Endothelial cell of umbilical vein (primary cell): Measurements from ENCODE around the gene MLF2. TPM values are rescaled to one million over a fixed set of nuclear protein-coding genes. Genes with fewer than 3 reads are reported as not detected.

ENCODE experiments used
- BruUV-seq: library from RNA; stranded (reverse); fragments of 400-500 nt; replicated peaks from 2 replicates; lab custom pipeline; 2021; lab: Mats Ljungman, UMichigan
- CTCF ChIA-PET: fragments of 300-600, 350-600 bp; sonication (Branson Sonifier 250); formaldehyde crosslinking; loops from one replicate; lab custom pipeline; 2021; ENCODE audit warnings: antibody characterized with exemption, inconsistent platforms; lab: Charles Lee
- POLR2A ChIA-PET: fragments of 300-600, 350-600 bp; sonication (Branson Sonifier 250); formaldehyde crosslinking; loops from one replicate; lab custom pipeline; 2021; ENCODE audit warnings: antibody characterized with exemption, inconsistent platforms; lab: Charles Lee
- DNase-seq: peaks from one replicate; pipeline ENCODE4 v3.0.0-alpha.2; 2011; ENCODE audit warnings: low read depth, low spot score
- FAIRE-seq: peaks from 2 replicates; lab custom pipeline; 2011; peaks lifted over from hg19 to GRCh38; lab: Jason Lieb, UNC
- H2AFZ ChIP-seq: 2 replicates; pipeline ENCODE4 v1.6.0; 2012; ENCODE audit warnings: low read depth, low read length, control low read depth, inconsistent platforms
- H3K27ac ChIP-seq: 2 replicates; pipeline ENCODE4 v1.5.1; 2011; ENCODE audit warnings: low read depth, mild to moderate bottlenecking, control low read depth, low read length, moderate library complexity; ENCODE audit not compliant: insufficient read depth
- H3K27me3 ChIP-seq, 2 experiments: 2 replicates each; pipeline versions ENCODE4 v1.6.0 to v1.6.1; 2011; ENCODE audit warnings: low read length in 2 of 2, mixed read lengths in 1 of 2; ENCODE audit not compliant: control insufficient read depth in 2 of 2, insufficient read depth in 2 of 2
- H3K36me3 ChIP-seq, 2 experiments: 2 replicates in 1 of 2; 3 replicates in 1 of 2; pipeline ENCODE4 v1.5.1; 2011; ENCODE audit warnings: low read length in 2 of 2, mild to moderate bottlenecking in 1 of 2, moderate library complexity in 1 of 2; ENCODE audit not compliant: control insufficient read depth in 2 of 2, insufficient read depth in 2 of 2; ENCODE audit errors: extremely low read depth in 1 of 2
- H3K4me1 ChIP-seq: 3 replicates; pipeline ENCODE4 v1.5.1; 2011; ENCODE audit warnings: mild to moderate bottlenecking, low read length; ENCODE audit not compliant: control insufficient read depth, insufficient read depth; ENCODE audit errors: extremely low read depth
- H3K4me2 ChIP-seq: 2 replicates; pipeline ENCODE4 v1.6.1; 2011; ENCODE audit warnings: low read length, control low read depth, mixed read lengths; ENCODE audit not compliant: insufficient read depth
- H3K4me3 ChIP-seq, 3 experiments: fragments of 200-600 bp in 1 of 3; sonication (generic), shearing (Covaris generic) in 1 of 3; replicated peaks in 1 of 3; 2 replicates each; pipeline ENCODE4 v1.5.1; 2011 to 2016; ENCODE audit warnings: control low read depth in 3 of 3, low read length in 3 of 3, mild to moderate bottlenecking in 2 of 3, inconsistent platforms in 1 of 3, low read depth in 1 of 3, moderate library complexity in 1 of 3; ENCODE audit not compliant: insufficient read depth in 1 of 3
- H3K79me2 ChIP-seq: 2 replicates; pipeline ENCODE4 v1.6.0; 2012; ENCODE audit warnings: low read length, inconsistent platforms; ENCODE audit not compliant: control insufficient read depth, insufficient read depth
- H3K9ac ChIP-seq: replicated peaks from 2 replicates; pipeline ENCODE3; 2011; ENCODE audit warnings: low read length, control low read depth; ENCODE audit not compliant: insufficient read depth; ENCODE audit errors: extremely low read depth
- H3K9me1 ChIP-seq: replicated peaks from 3 replicates; pipeline ENCODE4 v1.6.0; 2011; ENCODE audit warnings: mild to moderate bottlenecking, low read length; ENCODE audit not compliant: control insufficient read depth, insufficient read depth; ENCODE audit errors: extremely low read depth
- H3K9me3 ChIP-seq: replicated peaks from 2 replicates; pipeline ENCODE4 v1.5.1; 2012; ENCODE audit warnings: low read length, inconsistent platforms; ENCODE audit not compliant: control insufficient read depth, insufficient read depth
- H4K20me1 ChIP-seq: replicated peaks from 2 replicates; pipeline ENCODE3; 2011; ENCODE audit warnings: mild to moderate bottlenecking, low read length; ENCODE audit not compliant: control insufficient read depth, insufficient read depth; ENCODE audit errors: extremely low read depth
- CTCF ChIP-seq, 2 donors: IDR thresholded peaks; 1 replicate in 1 of 2; 2 replicates in 1 of 2; pipeline ENCODE4 v1.5.1; 2011; ENCODE audit warnings: low read length in 2 of 2, mild to moderate bottlenecking in 2 of 2, moderate library complexity in 2 of 2, control low read depth in 1 of 2, inconsistent platforms in 1 of 2, low read depth in 1 of 2; ENCODE audit not compliant: insufficient read depth in 1 of 2; ENCODE audit errors: extremely low read depth in 1 of 2
- EZH2 ChIP-seq: IDR thresholded peaks from 2 replicates; pipeline ENCODE4 v1.6.1; 2012; ENCODE audit warnings: borderline replicate concordance, low read depth, mild to moderate bottlenecking, moderate library complexity, low read length, inconsistent platforms; ENCODE audit not compliant: severe bottlenecking
- FOS ChIP-seq: IDR thresholded peaks from 2 replicates; pipeline ENCODE4 v1.6.1; 2011; ENCODE audit warnings: mild to moderate bottlenecking, low read length, moderate library complexity, borderline replicate concordance; ENCODE audit not compliant: insufficient read depth
- GATA2 ChIP-seq: IDR thresholded peaks from 2 replicates; pipeline ENCODE4 v1.7.0; 2011; ENCODE audit warnings: low read depth, mild to moderate bottlenecking, moderate library complexity, mixed read lengths, low read length; ENCODE audit not compliant: insufficient read length, insufficient read depth
- JUN ChIP-seq: IDR thresholded peaks from 2 replicates; pipeline ENCODE4 v1.6.1; 2011; ENCODE audit warnings: borderline replicate concordance, low read depth; ENCODE audit not compliant: insufficient read length, insufficient read depth
- MAX ChIP-seq: IDR thresholded peaks from 2 replicates; pipeline ENCODE4 v1.6.1; 2011; ENCODE audit not compliant: insufficient read depth, insufficient read length
- MYC ChIP-seq: IDR thresholded peaks from one replicate; pipeline ENCODE4 v1.6.1; 2011; ENCODE audit warnings: mild to moderate bottlenecking, low read depth, low read length
- POLR2A ChIP-seq: IDR thresholded peaks from 2 replicates; pipeline ENCODE4 v1.6.1; 2012; ENCODE audit warnings: low read depth, mild to moderate bottlenecking, control low read depth, low read length
- POLR2AphosphoS5 ChIP-seq: IDR thresholded peaks from 2 replicates; pipeline ENCODE4 v1.6.1; 2012; ENCODE audit warnings: low read depth, mild to moderate bottlenecking, control low read depth, low read length, moderate library complexity; ENCODE audit not compliant: insufficient read depth
- dilution Hi-C: fragments of 300-500 bp; cut with MboI; formaldehyde crosslinking; loops from one replicate; pipeline ENCODE4 v1.15.0; 2019; ENCODE audit warnings: low sequenced_read_pairs; ENCODE audit not compliant: extremely low pct_ligation_motif_present
- intact Hi-C: fragments of 100-400 bp; cut with micrococcal nuclease; formaldehyde crosslinking; loops from one replicate; pipeline ENCODE4 v1.10.0; 2022
- polyA plus RNA-seq, 4 experiments: library from polyadenylated mRNA; depleted of rRNA in 3 of 4; stranded (reverse) in 3 of 4; unstranded in 1 of 4; fragments of >200 nt; gene quantifications; 2 replicates each; pipeline versions ENCODE4 v1.2.1 to v1.2.3, GENCODE V29; 2011 to 2012; ENCODE audit warnings: missing spikeins in 1 of 4
- total RNA-seq: library from RNA; stranded (reverse); gene quantifications from 2 replicates; pipeline ENCODE4 v1.2.3, GENCODE V29; 2021

The MLF2 gene
- total and polyA plus RNA-seq, 2 donors (not counting 3 experiments of a cell fraction or from before 2014, with no cell fraction given): 147 to 306 TPM

- H3K4me3 ChIP-seq: no peak overlapping the region
- no peaks in the 10 kb centered on the region for H3K27me3 ChIP-seq
- intact Hi-C loops: loop anchor here (5.0 kb wide), 1 partner anchor 88 kb away; the partner anchor contains the start of gene ZNF384
- H4K20me1 ChIP-seq: no peaks in the 10 kb centered on the region
- no peak overlapping the region for H2AFZ ChIP-seq
- peaks cover 0 to 16% of the 10 kb centered on the region in 2 experiments for H3K36me3 ChIP-seq
- dilution Hi-C loops: no loop called here
- H3K4me2 ChIP-seq: no peak overlapping the region
- no peak overlapping the region for H3K9ac ChIP-seq
- POLR2A ChIA-PET: interaction anchor here (0.9 kb wide), 1 partner anchor 10 kb away, joined by 3 read pairs; the partner anchor contains the start of gene PTMS
- H3K4me1 ChIP-seq: peaks cover 5% of the 10 kb centered on the region
- TF ChIP-seq POLR2A (no peak), MYC (no peak), GATA2 (no peak), CTCF (IDR thresholded peaks at IDR 0.05; ENCODE audit: extremely low read depth in 1 of 2, insufficient read depth in 1 of 2, low read depth in 1 of 2, low read length in 2 of 2) (no peak), JUN (no peak), FOS (no peak), EZH2 (no peak), MAX (no peak), POLR2AphosphoS5 (no peak)
- H3K9me1 ChIP-seq: no peaks in the 10 kb centered on the region
- CTCF ChIA-PET: interaction anchor here (2.4 to 9.5 kb wide), 3 partner anchors 8 to 22 kb away, joined by 17 to 107 read pairs (median 70); partner anchors contain the start of genes MLF2 and PTMS
- no TSS peak for BruUV-seq
- no peaks in the 10 kb centered on the region for H3K9me3 ChIP-seq
- no peaks in the 10 kb centered on the region for H3K79me2 ChIP-seq
- DNase-seq: no peak
- FAIRE-seq: no peak
- H3K27ac ChIP-seq: no peak overlapping the region
Observed at GRCh38 chr12:6775185-6776174, 22.5 kb upstream of the MLF2 start.
